B cell (primary cell): Measurements from ENCODE around the gene SERPINA12. TPM values are rescaled to one million over a fixed set of nuclear protein-coding genes. Genes with fewer than 3 reads are reported as not detected.

Experiments
- ATAC-seq: fragments of 200-7000 bp; cut with Tn5 transposase; one replicate; pipeline ENCODE4 v1.10.0; 2021; ENCODE audit warnings: low read depth, mild to moderate bottlenecking, moderate number of reproducible peaks, moderate library complexity
- CTCF ChIA-PET: fragments of 350-600 bp; sonication (Branson Sonifier 250); formaldehyde crosslinking; loops from one replicate; lab custom pipeline; 2021; ENCODE audit warnings: antibody characterized with exemption, inconsistent platforms; lab: Charles Lee
- POLR2A ChIA-PET: fragments of 350-600 bp; sonication (Branson Sonifier 250); formaldehyde crosslinking; loops from one replicate; lab custom pipeline; 2021; ENCODE audit warnings: antibody characterized with exemption; lab: Charles Lee
- DNase-seq: peaks from one replicate; pipeline ENCODE4 v3.0.0; 2013
- H2AFZ ChIP-seq: 2 replicates; pipeline ENCODE4 v1.6.1; 2012; ENCODE audit warnings: mild to moderate bottlenecking, low read depth, low read length; ENCODE audit not compliant: insufficient read depth, poor library complexity, severe bottlenecking
- H3K27ac ChIP-seq, 2 donors: 1 replicate in 1 of 2; 2 replicates in 1 of 2; pipeline ENCODE4 v1.5.1; 2012 to 2013; ENCODE audit warnings: low read length in 2 of 2, mild to moderate bottlenecking in 2 of 2, moderate library complexity in 1 of 2
- H3K27me3 ChIP-seq, 4 experiments: fragments of 200-600 bp in 1 of 4; sonication (generic) in 1 of 4; replicated peaks in 1 of 4; 1 replicate in 2 of 4; 2 replicates in 2 of 4; pipeline versions ENCODE4 v1.6.1 to v1.7.0; 2013 to 2016; ENCODE audit warnings: low read length in 3 of 4, mild to moderate bottlenecking in 2 of 4, mixed read lengths in 1 of 4, moderate library complexity in 1 of 4; ENCODE audit not compliant: insufficient read depth in 4 of 4, control insufficient read depth in 3 of 4; ENCODE audit errors: control extremely low read depth in 1 of 4
- H3K36me3 ChIP-seq, 2 experiments: replicated peaks in 1 of 2; 1 replicate in 1 of 2; 2 replicates in 1 of 2; pipeline versions ENCODE4 v1.6.1 to v1.7.1; 2013; ENCODE audit warnings: low read length in 1 of 2; ENCODE audit not compliant: insufficient read depth in 2 of 2, control insufficient read depth in 1 of 2; ENCODE audit errors: control extremely low read depth in 1 of 2, extremely low read depth in 1 of 2
- H3K4me1 ChIP-seq, 2 donors: fragments of 200-600 bp in 1 of 2; sonication (generic) in 1 of 2; 1 replicate in 1 of 2; 2 replicates in 1 of 2; pipeline versions ENCODE4 v1.5.1 to v1.6.1; 2013 to 2017; ENCODE audit warnings: low read length in 2 of 2; ENCODE audit not compliant: control insufficient read depth in 2 of 2, insufficient read depth in 2 of 2
- H3K4me2 ChIP-seq: replicated peaks from 2 replicates; pipeline ENCODE3; 2012; ENCODE audit warnings: mild to moderate bottlenecking, low read depth, low read length; ENCODE audit not compliant: poor library complexity, severe bottlenecking
- H3K4me3 ChIP-seq, 5 experiments: fragments of 200-600 bp in 1 of 5; sonication (generic) in 1 of 5; 1 replicate in 3 of 5; 2 replicates in 2 of 5; pipeline versions ENCODE4 v1.5.1 to v1.7.0; 2011 to 2016; ENCODE audit warnings: low read length in 4 of 5, mild to moderate bottlenecking in 4 of 5, low read depth in 2 of 5, control low read depth in 1 of 5, moderate library complexity in 1 of 5; ENCODE audit not compliant: insufficient read depth in 1 of 5; ENCODE audit errors: control extremely low read depth in 1 of 5, extremely low read depth in 1 of 5
- H3K79me2 ChIP-seq: fragments of 200-600 bp; sonication (generic); one replicate; pipeline ENCODE4 v1.6.0; 2016; ENCODE audit warnings: low read length; ENCODE audit not compliant: control insufficient read depth, insufficient read depth
- H3K9ac ChIP-seq: fragments of 200-600 bp; sonication (generic); 2 replicates; pipeline ENCODE4 v1.6.1; 2017; ENCODE audit warnings: mild to moderate bottlenecking, low read length, moderate library complexity
- H3K9me3 ChIP-seq, 3 donors: one replicate each; pipeline versions ENCODE4 v1.6.1 to v1.7.1; 2013; ENCODE audit warnings: low read length in 2 of 3; ENCODE audit not compliant: control insufficient read depth in 2 of 3, insufficient read depth in 1 of 3; ENCODE audit errors: control extremely low read depth in 1 of 3
- H4K20me1 ChIP-seq: 2 replicates; pipeline ENCODE4 v1.6.0; 2012; ENCODE audit warnings: mild to moderate bottlenecking, low read length; ENCODE audit not compliant: insufficient read depth, control insufficient read depth, poor library complexity, severe bottlenecking
- H3K27ac Mint-ChIP-seq: one replicate; pipeline ENCODE4 v1.8.0; 2021; ENCODE audit warnings: mixed read lengths
- H3K27me3 Mint-ChIP-seq: one replicate; pipeline ENCODE4 v1.8.0; 2021; ENCODE audit warnings: mixed read lengths
- H3K4me1 Mint-ChIP-seq: one replicate; pipeline ENCODE4 v1.8.0; 2021; ENCODE audit warnings: mixed read lengths
- H3K4me3 Mint-ChIP-seq: one replicate; pipeline ENCODE4 v1.8.0; 2021; ENCODE audit warnings: mixed read lengths
- H3K9me3 Mint-ChIP-seq: one replicate; pipeline ENCODE4 v1.8.0; 2022; ENCODE audit warnings: mixed read lengths; ENCODE audit not compliant: insufficient read depth
- CTCF ChIP-seq: fragments of 200-600 bp; IDR thresholded peaks from one replicate; pipeline ENCODE4 v1.8.0; 2022; ENCODE audit warnings: antibody characterized with exemption, mild to moderate bottlenecking
- EZH2 ChIP-seq: IDR thresholded peaks from 2 replicates; pipeline ENCODE4 v1.6.1; 2012; ENCODE audit warnings: borderline replicate concordance, low read depth, mild to moderate bottlenecking, moderate library complexity, low read length; ENCODE audit not compliant: insufficient read depth, poor library complexity, severe bottlenecking
- WGBS: methylation state at CpG from one replicate; pipeline ENCODE4 v1.1.5; 2013; ENCODE audit warnings: missing lambda C conversion rate; ENCODE audit not compliant: insufficient coverage; 5-methylcytosine and 5-hydroxymethylcytosine counted together
- intact Hi-C: fragments of 100-400 bp; cut with micrococcal nuclease; formaldehyde crosslinking; loops from one replicate; pipeline ENCODE4 v1.10.0; 2022
- polyA plus RNA-seq: library from polyadenylated mRNA; depleted of rRNA; stranded (reverse); fragments of >200 nt; gene quantifications from 2 replicates; pipeline ENCODE4 v1.2.3, GENCODE V29; 2012
- total RNA-seq, 2 donors: library from RNA; stranded (reverse); fragments of 120-200 nt in 1 of 2; gene quantifications; 1 replicate in 1 of 2; 2 replicates in 1 of 2; pipeline versions ENCODE4 v1.2.3 to v1.2.4, GENCODE V29; 2013 to 2022

SERPINA12 gene
- total and polyA plus RNA-seq, 2 donors (not counting 1 experiment from before 2014, with no cell fraction given) = not detected

- TF ChIP-seq CTCF (no peak), EZH2 (no peak)
- Histone ChIP-seq H2AFZ (no peak overlapping the region), H3K27ac (no peak overlapping the region), H3K36me3 (no peaks in the 10 kb centered on the region), H3K9me3 (peaks cover 0 to 23% (median 8%) of the 10 kb centered on the region in 3 donors), H4K20me1 (no peaks in the 10 kb centered on the region), H3K9ac (no peak overlapping the region), H3K4me3 (no peak overlapping the region), H3K27me3 (no peaks in the 10 kb centered on the region), H3K79me2 (no peaks in the 10 kb centered on the region), H3K4me1 (peaks cover 0 to under 1% of the 10 kb centered on the region in 2 donors), H3K4me2 (no peak overlapping the region)
- peaks cover 4% of the 10 kb centered on the region for H3K9me3 Mint-ChIP-seq
- ATAC-seq (no peak), DNase-seq (no peak)
- WGBS = 50% methylated on average over 1 of the region's 3 CpGs
- no peak overlapping the region for H3K4me3 Mint-ChIP-seq
- CTCF ChIA-PET = interaction anchor here (1.8 kb wide), 1 partner anchor 19 kb away, joined by 7 read pairs; no protein-coding TSS in a partner anchor
- intact Hi-C loops = no loop called here
- no peaks in the 10 kb centered on the region for H3K27me3 Mint-ChIP-seq
- peaks cover 9% of the 10 kb centered on the region for H3K4me1 Mint-ChIP-seq
- no peak overlapping the region for H3K27ac Mint-ChIP-seq
- POLR2A ChIA-PET = no interaction called here
These were observed 42.4 kb downstream of the SERPINA12 start for GRCh38 chr14:94466706-94467370.

- DNase-seq (no peak), ATAC-seq (no peak)
- no peak overlapping the region for H3K27ac Mint-ChIP-seq
- no peaks in the 10 kb centered on the region for H3K4me1 ChIP-seq
- intact Hi-C loops = no loop called here
- peaks cover 4% of the 10 kb centered on the region for H3K9me3 Mint-ChIP-seq
- TF ChIP-seq EZH2 (no peak), CTCF (no peak)
- H3K4me3 Mint-ChIP-seq = no peak overlapping the region
- peaks cover 0 to 26% (median 8%) of the 10 kb centered on the region in 3 donors for H3K9me3 ChIP-seq
- H3K27me3 Mint-ChIP-seq = no peaks in the 10 kb centered on the region
- H3K27me3 ChIP-seq = no peaks in the 10 kb centered on the region
- no peak overlapping the region for H3K4me3 ChIP-seq
- H3K27ac ChIP-seq = no peak overlapping the region
- CTCF ChIA-PET = no interaction called here
- H3K36me3 ChIP-seq = no peaks in the 10 kb centered on the region
- H3K9ac ChIP-seq = no peak overlapping the region
- no peak overlapping the region for H2AFZ ChIP-seq
- 94% methylated on average over 2 of the region's 5 CpGs for WGBS
- peaks cover 9% of the 10 kb centered on the region for H3K4me1 Mint-ChIP-seq
- POLR2A ChIA-PET = no interaction called here
- H4K20me1 ChIP-seq = no peaks in the 10 kb centered on the region
- no peak overlapping the region for H3K4me2 ChIP-seq
- H3K79me2 ChIP-seq = no peaks in the 10 kb centered on the region
These were observed 44.2 kb downstream of the SERPINA12 start for GRCh38 chr14:94465042-94465441.
